HG03565 (cell line): ENCODE data around the gene BIN1.

ENCODE experiments used
- ATAC-seq: cut with Tn5 transposase; IDR thresholded peaks from one replicate; pipeline ENCODE4 v1.9.1; 2021; ENCODE audit warnings: mild to moderate bottlenecking, moderate library complexity; ENCODE audit not compliant: unreplicated experiment

BIN1 gene

GRCh38 chr2:127106991-127107621, at the start of gene BIN1:
Gene BIN1 (minus strand): TSS chr2:127107154. CDS start chr2:127106943, 211 bp downstream.
- ATAC-seq: peak; percentile 83

- ATAC-seq: no peak
Observed at GRCh38 chr2:127155947-127156346, 49.0 kb upstream of the BIN1 start.

- ATAC-seq: no peak
Observed at GRCh38 chr2:127155028-127155581, 48.2 kb upstream of the BIN1 start.

- ATAC-seq: no peak
Observed at GRCh38 chr2:127154396-127154795, 47.4 kb upstream of the BIN1 start.

- ATAC-seq: no peak
Observed at GRCh38 chr2:127153691-127154158, 46.8 kb upstream of the BIN1 start.

GRCh38 chr2:127150996-127151395, 44.0 kb upstream of the BIN1 start:
- no peak for ATAC-seq

- no peak for ATAC-seq
Observed at GRCh38 chr2:127149384-127149783, 42.4 kb upstream of the BIN1 start.

- ATAC-seq: no peak
Observed at GRCh38 chr2:127146820-127147502, 40.0 kb upstream of the BIN1 start.

GRCh38 chr2:127146071-127146725, 39.2 kb upstream of the BIN1 start:
- no peak for ATAC-seq

- ATAC-seq: no peak
Observed at GRCh38 chr2:127145280-127145895, 38.4 kb upstream of the BIN1 start.

- ATAC-seq: no peak
Observed at GRCh38 chr2:127143841-127144782, 37.2 kb upstream of the BIN1 start.

GRCh38 chr2:127142663-127143630, 36.0 kb upstream of the BIN1 start:
- no peak for ATAC-seq

GRCh38 chr2:127140538-127140937, 33.6 kb upstream of the BIN1 start:
- ATAC-seq: no peak

- ATAC-seq: no peak
Observed at GRCh38 chr2:127139766-127140165, 32.8 kb upstream of the BIN1 start.

- no peak for ATAC-seq
Observed at GRCh38 chr2:127138281-127138680, 31.3 kb upstream of the BIN1 start.

- no peak for ATAC-seq
Observed at GRCh38 chr2:127137741-127138140, 30.8 kb upstream of the BIN1 start.

- no peak for ATAC-seq
Observed at GRCh38 chr2:127137225-127137624, 30.3 kb upstream of the BIN1 start.

- ATAC-seq: no peak
Observed at GRCh38 chr2:127134833-127135830, 28.2 kb upstream of the BIN1 start.
